Sigmoid colon (tissue), 4 donors: ENCODE data around the gene RNF39.

Experiments used
- CTCF ChIP-seq, 4 experiments: fragments of 450-650 bp in 3 of 4; fragments of 200-600 bp in 1 of 4; IDR thresholded peaks; one replicate each; pipeline ENCODE4 v1.5.1; 2016 to 2019; ENCODE audit warnings: antibody characterized with exemption in 4 of 4, mild to moderate bottlenecking in 3 of 4, moderate library complexity in 2 of 4
- EP300 ChIP-seq, 4 donors: sonication (generic); formaldehyde crosslinking; IDR thresholded peaks; one replicate each; pipeline ENCODE4 v1.6.1; 2017; ENCODE audit warnings: antibody characterized with exemption in 4 of 4
- POLR2A ChIP-seq, 2 donors: fragments of 450-650 bp; IDR thresholded peaks; one replicate each; pipeline ENCODE4 v1.6.1; 2016; ENCODE audit warnings: antibody characterized with exemption in 2 of 2, mild to moderate bottlenecking in 2 of 2, moderate library complexity in 2 of 2

GRCh38 chr6:30113003-30113759, 37.6 kb upstream of the RNF39 start, which contains the start of gene TRIM31:
- TF ChIP-seq CTCF (IDR thresholded peaks at IDR 0.05) (no peak), POLR2A (IDR thresholded peaks at IDR 0.05) (peak in 1 of 2 donors; percentile 17), EP300 (IDR thresholded peaks at IDR 0.05) (no peak)
